H1 (cell line): ENCODE data around the gene ITGB5. TPM values are rescaled to one million over a fixed set of nuclear protein-coding genes. Genes with fewer than 3 reads are reported as not detected.

Source experiments
- CTCF ChIA-PET: fragments of 300-600 bp; sonication (Branson Sonifier 250); formaldehyde crosslinking; loops from one replicate; lab custom pipeline; 2021; ENCODE audit not compliant: partially characterized antibody; lab: Charles Lee
- POLR2A ChIA-PET: fragments of 300-600 bp; sonication (Branson Sonifier 250); formaldehyde crosslinking; loops from one replicate; lab custom pipeline; 2021; ENCODE audit warnings: inconsistent platforms; ENCODE audit not compliant: partially characterized antibody; lab: Charles Lee
- DNase-seq, 2 experiments: peaks; one replicate each; pipeline versions ENCODE4 v3.0.0 to v3.0.0-alpha.2; 2010 to 2022; ENCODE audit warnings: low spot score in 2 of 2, low read depth in 1 of 2, mixed read lengths in 1 of 2
- FAIRE-seq: peaks from 2 replicates; lab custom pipeline; 2011; peaks lifted over from hg19 to GRCh38; lab: Jason Lieb, UNC
- H2AFZ ChIP-seq: 2 replicates; pipeline ENCODE4 v1.8.1; 2012; ENCODE audit warnings: low read length, inconsistent platforms
- H2AK5ac ChIP-seq: 2 replicates; pipeline ENCODE4 v1.6.1; 2013; ENCODE audit warnings: low read depth, low read length
- H2BK120ac ChIP-seq: replicated peaks from 2 replicates; pipeline ENCODE3; 2013; ENCODE audit warnings: low read depth, low read length, inconsistent platforms
- H2BK12ac ChIP-seq: 2 replicates; pipeline ENCODE4 v1.6.1; 2013; ENCODE audit warnings: low read depth, low read length
- H2BK15ac ChIP-seq: 2 replicates; pipeline ENCODE4 v1.6.1; 2013; ENCODE audit warnings: low read length
- H2BK20ac ChIP-seq: 2 replicates; pipeline ENCODE4 v1.6.1; 2013; ENCODE audit warnings: low read length
- H2BK5ac ChIP-seq: 2 replicates; pipeline ENCODE4 v1.6.1; 2013; ENCODE audit warnings: low read depth, low read length
- H3K14ac ChIP-seq: 2 replicates; pipeline ENCODE4 v1.6.1; 2013; ENCODE audit warnings: inconsistent platforms; ENCODE audit not compliant: insufficient read length
- H3K18ac ChIP-seq: 2 replicates; pipeline ENCODE4 v1.6.1; 2013; ENCODE audit warnings: low read length; ENCODE audit errors: extremely low read depth
- H3K23ac ChIP-seq: 2 replicates; pipeline ENCODE4 v1.6.1; 2013; ENCODE audit warnings: inconsistent platforms; ENCODE audit not compliant: insufficient read length
- H3K23me2 ChIP-seq: 2 replicates; pipeline ENCODE4 v1.6.1; 2013; ENCODE audit warnings: low read depth, low read length
- H3K27ac ChIP-seq: 2 replicates; pipeline ENCODE4 v1.6.1; 2011; ENCODE audit warnings: low read depth, low read length, inconsistent platforms
- H3K27me3 ChIP-seq, 4 experiments: replicated peaks in 1 of 4; 1 replicate in 1 of 4; 2 replicates in 3 of 4; pipeline versions ENCODE4 v1.6.1 to v1.8.1; 2011 to 2013; ENCODE audit warnings: low read length in 3 of 4, mild to moderate bottlenecking in 3 of 4, inconsistent platforms in 2 of 4, mixed read lengths in 2 of 4, moderate library complexity in 1 of 4; ENCODE audit not compliant: control insufficient read depth in 3 of 4, insufficient read depth in 3 of 4; ENCODE audit errors: extremely low read depth in 1 of 4
- H3K36me3 ChIP-seq, 4 experiments: 2 replicates each; pipeline versions ENCODE4 v1.6.1 to v1.8.1; 2011 to 2013; ENCODE audit warnings: mild to moderate bottlenecking in 4 of 4, low read length in 3 of 4, moderate library complexity in 2 of 4, control low read depth in 1 of 4, inconsistent platforms in 1 of 4; ENCODE audit not compliant: insufficient read depth in 4 of 4, control insufficient read depth in 2 of 4
- H3K4ac ChIP-seq: replicated peaks from 2 replicates; pipeline ENCODE3; 2013; ENCODE audit warnings: low read length, low read depth, mixed read lengths, inconsistent platforms; ENCODE audit not compliant: insufficient read length
- H3K4me1 ChIP-seq, 4 experiments: replicated peaks in 1 of 4; 1 replicate in 1 of 4; 2 replicates in 3 of 4; pipeline versions ENCODE4 v1.6.1 to v1.8.1; 2011 to 2013; ENCODE audit warnings: low read length in 3 of 4, inconsistent platforms in 2 of 4, mixed read lengths in 1 of 4; ENCODE audit not compliant: insufficient read depth in 4 of 4, control insufficient read depth in 3 of 4
- H3K4me2 ChIP-seq, 2 experiments: 2 replicates each; pipeline versions ENCODE4 v1.6.1 to v1.8.1; 2011 to 2013; ENCODE audit warnings: low read depth in 2 of 2, low read length in 2 of 2, control low read depth in 1 of 2, inconsistent platforms in 1 of 2, mild to moderate bottlenecking in 1 of 2; ENCODE audit not compliant: insufficient read depth in 1 of 2
- H3K4me3 ChIP-seq, 4 experiments: fragments of 200-600, 300-600 bp in 1 of 4; sonication (generic), shearing (Covaris generic), sonication (Bioruptor Twin) in 1 of 4; 2 replicates each; pipeline versions ENCODE4 v1.5.1 to v1.8.1; 2011 to 2016; ENCODE audit warnings: low read length in 4 of 4, low read depth in 3 of 4, control low read depth in 2 of 4, inconsistent platforms in 2 of 4, mild to moderate bottlenecking in 2 of 4, mixed read lengths in 1 of 4, moderate library complexity in 1 of 4; ENCODE audit not compliant: insufficient read depth in 2 of 4; ENCODE audit errors: extremely low read depth in 1 of 4
- H3K56ac ChIP-seq: replicated peaks from 2 replicates; pipeline ENCODE3; 2013; ENCODE audit warnings: low read depth, mild to moderate bottlenecking, mixed read lengths, low read length, inconsistent platforms; ENCODE audit not compliant: insufficient read length
- H3K79me1 ChIP-seq: 2 replicates; pipeline ENCODE4 v1.6.1; 2013; ENCODE audit warnings: low read depth, low read length, control low read depth
- H3K79me2 ChIP-seq, 2 experiments: 2 replicates each; pipeline versions ENCODE4 v1.6.1 to v1.8.1; 2012 to 2013; ENCODE audit warnings: low read length in 2 of 2, mild to moderate bottlenecking in 2 of 2, inconsistent platforms in 1 of 2; ENCODE audit not compliant: insufficient read depth in 2 of 2, control insufficient read depth in 1 of 2
- H3K9ac ChIP-seq, 4 experiments: replicated peaks in 1 of 4; 1 replicate in 1 of 4; 2 replicates in 3 of 4; pipeline versions ENCODE4 v1.6.1 to v1.8.1; 2011 to 2013; ENCODE audit warnings: low read depth in 3 of 4, low read length in 3 of 4, control low read depth in 2 of 4, mild to moderate bottlenecking in 2 of 4, moderate library complexity in 2 of 4, inconsistent platforms in 1 of 4; ENCODE audit errors: extremely low read depth in 1 of 4
- H3K9me3 ChIP-seq, 2 experiments: 2 replicates each; pipeline versions ENCODE4 v1.6.1 to v1.8.1; 2012 to 2013; ENCODE audit warnings: mild to moderate bottlenecking in 2 of 2, moderate library complexity in 2 of 2, control low read depth in 1 of 2, inconsistent platforms in 1 of 2, low read depth in 1 of 2, low read length in 1 of 2, mixed read lengths in 1 of 2; ENCODE audit not compliant: insufficient read depth in 2 of 2
- H4K20me1 ChIP-seq, 2 experiments: replicated peaks in 1 of 2; 2 replicates each; pipeline versions ENCODE3 to v1.8.1; 2011 to 2013; ENCODE audit warnings: inconsistent platforms in 2 of 2, low read length in 2 of 2, mild to moderate bottlenecking in 1 of 2; ENCODE audit not compliant: insufficient read depth in 2 of 2, control insufficient read depth in 1 of 2
- H4K5ac ChIP-seq: 2 replicates; pipeline ENCODE4 v1.6.1; 2013; ENCODE audit warnings: low read length, low read depth, mixed read lengths, inconsistent platforms; ENCODE audit not compliant: insufficient read length
- H4K8ac ChIP-seq: 2 replicates; pipeline ENCODE4 v1.8.0; 2013; ENCODE audit warnings: mild to moderate bottlenecking, moderate library complexity, low read length, inconsistent platforms; ENCODE audit not compliant: insufficient read depth; ENCODE audit errors: extremely low read depth
- H4K91ac ChIP-seq: replicated peaks from 2 replicates; pipeline ENCODE3; 2013; ENCODE audit warnings: low read length, mixed read lengths, inconsistent platforms; ENCODE audit not compliant: insufficient read length
- E2F6 ChIP-seq: IDR thresholded peaks from 2 replicates; pipeline ENCODE4 v1.6.1; 2012; ENCODE audit warnings: inconsistent platforms
- FOSL1 ChIP-seq: IDR thresholded peaks from 2 replicates; pipeline ENCODE4 v1.6.1; 2011; ENCODE audit warnings: mild to moderate bottlenecking, low read depth, low read length, moderate library complexity; ENCODE audit not compliant: insufficient read depth
- GABPA ChIP-seq: IDR thresholded peaks from 2 replicates; pipeline ENCODE4 v1.6.1; 2011; ENCODE audit warnings: mild to moderate bottlenecking, low read length, moderate library complexity, borderline replicate concordance; ENCODE audit not compliant: insufficient read depth
- GTF2F1 ChIP-seq: IDR thresholded peaks from 2 replicates; pipeline ENCODE4 v1.6.1; 2012; ENCODE audit warnings: low read depth, low read length, improper control_type of control experiment, borderline replicate concordance
- SAP30 ChIP-seq: fragments of 300-600 bp; sonication (generic); IDR thresholded peaks from 2 replicates; pipeline ENCODE4 v1.7.1; 2012; ENCODE audit warnings: low read length, moderate library complexity, mild to moderate bottlenecking, inconsistent platforms; ENCODE audit not compliant: insufficient read depth, insufficient replicate concordance
- SP4 ChIP-seq: IDR thresholded peaks from 2 replicates; pipeline ENCODE4 v1.6.1; 2012; ENCODE audit warnings: low read length, inconsistent platforms
- SUZ12 ChIP-seq: fragments of 200-600 bp; sonication (generic); IDR thresholded peaks from 2 replicates; pipeline ENCODE4 v1.6.1; 2012; ENCODE audit warnings: mild to moderate bottlenecking, inconsistent platforms, low read length, moderate library complexity, mixed read lengths
- TAF1 ChIP-seq: IDR thresholded peaks from 2 replicates; pipeline ENCODE4 v1.6.1; 2011; ENCODE audit warnings: mild to moderate bottlenecking, low read depth, low read length
- WGBS, 2 experiments: shearing (Covaris generic) in 1 of 2; methylation state at CpG; one replicate each; pipeline versions ENCODE4 v1.1.6 to v1.1.7; 2013 to 2015; ENCODE audit warnings: low lambda C conversion rate in 2 of 2, mixed read lengths in 2 of 2, inconsistent platforms in 1 of 2, low coverage in 1 of 2, missing lambda C conversion rate in 1 of 2; ENCODE audit not compliant: insufficient replicate concordance in 2 of 2, insufficient coverage in 1 of 2, insufficient read length in 1 of 2; ENCODE audit errors: extremely low coverage in 1 of 2, missing lambda C conversion rate in 1 of 2; 5-methylcytosine and 5-hydroxymethylcytosine counted together
- polyA plus RNA-seq, 7 experiments: library from polyadenylated mRNA; depleted of rRNA in 3 of 7; stranded (reverse) in 5 of 7; unstranded in 2 of 7; fragments of >200 nt in 5 of 7; fragments of 200-250 nt in 2 of 7; gene quantifications; 1 replicate in 5 of 7; 2 replicates in 1 of 7; 4 replicates in 1 of 7; pipeline versions ENCODE4 v1.2.1 to v1.2.3, GENCODE V29; 2011 to 2013; ENCODE audit warnings: missing spikeins in 2 of 7, mixed read lengths in 2 of 7
- total RNA-seq: library from RNA; stranded (reverse); fragmentation: NEBNext Ultra II Directional; extraction: Animal tissue kit (Norgen Biotek cat#: 25700); gene quantifications from 2 replicates; pipeline ENCODE4 v1.2.1, GENCODE V29; 2021
- TF ChIP-seq, protein P1 (sequence below): IDR thresholded peaks from 2 replicates; pipeline ENCODE4 v1.6.1; 2012; ENCODE audit warnings: inconsistent platforms

The ITGB5 gene
- total and polyA plus RNA-seq, 2 of the 8 experiments (the other 6 are each of a cell fraction or from before 2014, with no cell fraction given) = 101 to 268 TPM

DNA sequence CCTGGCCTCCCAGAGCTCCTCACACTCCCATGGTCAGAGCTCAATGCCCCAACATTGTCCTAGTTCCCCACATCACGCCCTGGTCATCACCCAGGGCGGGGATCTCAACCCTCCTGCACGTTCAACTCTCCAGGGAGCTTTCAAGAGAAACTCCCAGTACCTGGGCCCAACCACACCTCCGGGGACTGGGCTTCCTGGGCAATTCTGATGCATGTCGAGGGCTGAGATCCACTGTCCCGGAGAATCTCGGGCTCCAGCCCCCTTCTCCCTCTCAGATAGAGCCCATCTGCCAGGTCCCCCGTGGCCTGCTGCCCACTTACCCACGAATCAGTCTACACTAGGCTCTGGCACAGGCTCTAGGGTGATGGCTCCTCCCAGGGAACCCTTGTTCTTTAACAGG lies 117.7 kb downstream of the ITGB5 start:
- Histone ChIP-seq H4K91ac (no peak overlapping the region), H3K79me1 (peaks cover 5% of the 10 kb centered on the region; the same call in 1 of the 2 replicates), H3K9ac (no peak overlapping the region), H4K8ac (no peak overlapping the region), H3K27me3 (no peaks in the 10 kb centered on the region), H3K36me3 (peaks cover 12 to 24% (median 17%) of the 10 kb centered on the region in 4 experiments; a peak in 7 of 8 replicates), H4K20me1 (peaks cover 1 to 6% of the 10 kb centered on the region in 2 experiments), H2BK15ac (no peak overlapping the region), H2BK12ac (no peak overlapping the region), H3K14ac (no peak overlapping the region), H3K4me1 (peaks cover under 1 to 9% (median 5%) of the 10 kb centered on the region in 4 experiments; a peak in 5 of 7 replicates), H3K4ac (no peak overlapping the region), H4K5ac (no peak overlapping the region), H3K9me3 (no peaks in the 10 kb centered on the region), H3K23ac (no peak overlapping the region), H3K4me2 (no peak overlapping the region), H3K56ac (no peak overlapping the region), H2AFZ (no peak overlapping the region), H2BK120ac (no peak overlapping the region), H2AK5ac (no peak overlapping the region), H3K23me2 (no peaks in the 10 kb centered on the region), H3K79me2 (no peaks in the 10 kb centered on the region), H3K4me3 (no peak overlapping the region), H2BK5ac (no peak overlapping the region), H3K27ac (no peak overlapping the region), H3K18ac (no peak overlapping the region), H2BK20ac (no peak overlapping the region)
- no peak for TF ChIP-seq SP4
- TF ChIP-seq, protein P1, sequence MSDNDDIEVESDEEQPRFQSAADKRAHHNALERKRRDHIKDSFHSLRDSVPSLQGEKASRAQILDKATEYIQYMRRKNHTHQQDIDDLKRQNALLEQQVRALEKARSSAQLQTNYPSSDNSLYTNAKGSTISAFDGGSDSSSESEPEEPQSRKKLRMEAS = no peak
- TF ChIP-seq SAP30 = no peak
- no peak for TF ChIP-seq FOSL1
- TF ChIP-seq E2F6 = no peak
- no peak for TF ChIP-seq SUZ12
- TF ChIP-seq GABPA = no peak
- TF ChIP-seq GTF2F1 = no peak
- TF ChIP-seq TAF1 = no peak
- ChIA-PET CTCF (interaction anchor here (0.6 to 11.6 kb wide), 12 partner anchors 9 to 716 kb away, joined by 3 to 173 read pairs (median 4); no protein-coding TSS in a partner anchor), POLR2A (interaction anchor here (1.0 to 1.2 kb wide), 2 partner anchors 9 to 11 kb away, joined by 3 to 4 read pairs; no protein-coding TSS in a partner anchor)
- 94% methylated on average over 9 of the region's 9 CpGs; no CpG with 5 or more reads in 1 of the 2 experiments for WGBS, 2 experiments
- FAIRE-seq (no peak), DNase-seq (no peak)
